GM19099 (cell line): ENCODE results near the gene KANSL2.

Experiments used
- POLR2A ChIP-seq: IDR thresholded peaks from 3 replicates; pipeline ENCODE4 v1.6.1; 2011; ENCODE audit warnings: low read depth; ENCODE audit not compliant: insufficient read length; ENCODE audit errors: extremely low read depth

Gene KANSL2

DNA sequence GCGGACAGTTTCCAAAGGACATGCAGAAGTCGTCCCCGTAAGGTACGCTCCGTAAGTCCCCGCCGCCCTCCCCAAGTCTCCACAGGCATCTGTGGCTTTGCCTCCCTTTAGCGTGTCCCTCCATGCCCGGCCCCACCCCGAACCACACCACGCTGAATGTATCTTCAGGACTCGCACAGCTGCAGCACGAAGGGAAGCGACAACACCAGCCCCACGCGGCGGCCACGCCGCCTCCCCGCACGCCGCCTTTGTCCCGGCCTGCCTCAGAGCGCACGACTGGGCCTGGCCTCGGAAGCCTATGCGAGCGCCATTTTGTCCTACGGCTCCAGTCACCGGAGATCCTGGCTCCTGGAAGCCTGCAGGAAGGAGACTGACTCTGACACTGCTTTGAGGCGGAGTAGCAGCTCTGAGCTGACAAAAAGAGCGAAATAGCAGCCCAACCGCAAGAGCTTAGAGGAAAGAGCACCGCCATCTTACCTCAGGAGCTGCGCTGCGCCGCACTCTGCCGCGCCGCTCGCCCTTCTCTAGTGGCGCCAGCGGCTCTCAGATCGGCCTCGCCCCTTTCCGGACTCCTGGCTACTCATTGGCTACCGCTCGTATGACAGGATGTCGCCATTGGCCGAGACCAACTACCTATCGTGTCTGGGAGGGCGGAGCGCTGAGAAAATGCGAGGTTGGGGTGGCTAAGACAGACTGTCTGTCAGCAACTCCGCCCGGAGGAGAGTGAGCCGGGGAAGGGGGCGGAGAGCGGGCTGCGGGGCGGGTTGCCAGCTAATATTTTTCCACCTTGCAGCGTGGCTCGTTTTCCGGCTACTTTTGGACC, at the start of gene KANSL2:
KANSL2 (minus strand) TSS at position 529 of the 823 bp plus-strand sequence. CDS start 606 bp downstream, outside the sequence.
- TF ChIP-seq POLR2A = peak; percentile 99

- no peak for TF ChIP-seq POLR2A
Measured at GRCh38 chr12:48728807-48729206, 46.8 kb upstream of the KANSL2 start.

DNA sequence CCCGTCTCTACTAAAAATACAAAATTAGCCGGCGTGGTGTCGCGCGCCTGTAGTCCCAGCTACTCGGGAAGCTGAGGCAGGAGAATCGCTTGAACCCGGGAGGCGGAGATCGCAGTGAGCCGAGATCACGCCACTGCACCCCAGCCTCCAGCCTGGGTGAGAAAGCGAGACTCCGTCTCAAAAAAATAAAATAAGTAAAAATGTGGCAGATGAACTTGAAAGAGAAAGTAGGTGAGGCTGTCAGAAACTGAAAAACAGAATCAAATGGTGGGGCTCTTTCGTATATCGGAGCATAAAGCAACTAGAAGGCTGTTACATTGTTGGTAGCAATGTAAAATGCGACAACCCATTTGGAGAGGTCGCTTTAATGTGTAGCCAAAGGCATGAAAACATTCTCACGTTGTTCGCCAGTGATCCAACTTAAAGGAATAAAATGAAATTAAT, 35.2 kb upstream of the KANSL2 start:
- TF ChIP-seq POLR2A = no peak

- peak; percentile 81 for TF ChIP-seq POLR2A
Measured at GRCh38 chr12:48716493-48717251, 34.6 kb upstream of the KANSL2 start, which contains the start of gene CCNT1. Gene CCNT1 (minus strand): TSS chr12:48716707. CDS start chr12:48716675, 32 bp downstream.

DNA sequence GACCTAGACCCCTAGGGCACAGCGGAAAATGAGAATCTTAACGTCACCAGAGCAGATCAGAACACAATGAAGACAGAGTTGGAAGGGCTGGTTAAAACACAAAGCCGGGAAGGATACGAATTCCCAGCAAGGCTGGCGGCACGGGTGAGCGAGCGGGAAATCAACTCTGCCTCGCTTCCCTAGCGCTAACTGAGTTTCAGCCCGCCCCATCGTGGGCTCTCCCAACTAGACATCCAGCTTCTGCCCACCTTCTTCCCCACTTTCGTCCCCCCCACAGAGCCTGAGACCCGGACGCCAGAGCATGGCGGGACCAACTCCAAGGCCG, 34.1 kb upstream of the KANSL2 start:
- no peak for TF ChIP-seq POLR2A

DNA sequence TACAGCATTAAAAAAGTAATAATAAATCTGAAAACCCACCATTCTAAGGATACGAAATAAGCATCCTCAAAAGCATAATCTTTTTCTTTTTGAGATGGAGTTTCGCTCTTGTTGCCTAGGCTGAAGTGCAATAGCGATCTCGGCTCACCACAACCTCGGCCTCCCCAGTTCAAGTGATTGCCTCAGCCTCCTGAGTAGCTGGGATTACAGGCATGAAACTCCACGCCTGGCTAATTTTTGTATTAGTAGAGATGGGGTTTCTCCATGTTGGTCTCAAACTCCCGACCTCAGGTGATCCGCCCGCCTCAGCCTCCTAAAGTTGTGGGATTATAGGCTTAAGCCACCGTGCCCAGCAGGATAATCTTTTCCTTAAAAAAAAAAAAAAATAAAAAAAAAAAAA, 30.2 kb upstream of the KANSL2 start:
- no peak for TF ChIP-seq POLR2A

DNA sequence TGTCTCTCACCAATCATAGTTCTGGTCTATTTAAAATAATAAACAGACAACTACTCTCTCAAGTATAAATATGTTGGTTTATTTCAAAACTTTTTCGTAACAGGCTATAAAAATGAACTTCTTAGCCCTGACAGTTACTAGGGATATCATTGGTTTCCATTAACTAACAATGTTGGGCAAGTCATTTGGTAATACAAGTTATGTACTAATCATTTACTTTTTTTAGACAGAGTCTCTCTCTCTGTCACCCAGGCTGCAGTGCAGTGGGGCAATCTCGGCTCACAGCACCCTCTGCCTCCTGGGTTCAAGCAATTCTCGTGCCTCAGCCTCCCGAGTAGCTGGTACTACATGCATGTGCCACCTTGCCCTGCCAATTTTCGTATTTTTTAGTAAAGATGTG, 14.6 kb upstream of the KANSL2 start:
- no peak for TF ChIP-seq POLR2A

- TF ChIP-seq POLR2A = no peak
Measured at GRCh38 chr12:48695859-48696258, 13.8 kb upstream of the KANSL2 start.

DNA sequence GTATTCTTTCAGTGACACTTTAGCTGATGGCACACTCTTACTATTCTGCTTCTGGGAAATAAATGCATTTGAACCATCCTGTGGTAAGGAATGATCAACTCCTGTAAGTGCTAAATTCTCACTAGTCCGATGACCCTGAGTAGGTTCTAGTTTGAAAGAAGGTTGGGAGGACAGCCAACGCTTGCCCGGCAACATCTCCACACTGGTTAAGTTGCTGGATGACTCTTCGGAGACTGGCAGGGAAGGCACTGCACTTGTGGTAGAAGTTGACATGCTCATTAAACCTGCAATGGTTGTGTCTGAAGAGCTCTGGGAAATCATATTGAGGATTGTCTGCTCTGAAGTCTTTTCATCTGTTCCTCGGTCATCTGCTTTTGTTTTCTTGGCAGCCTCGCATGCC, 12.0 kb upstream of the KANSL2 start:
- TF ChIP-seq POLR2A = no peak

- TF ChIP-seq POLR2A = no peak
Measured at GRCh38 chr12:48693572-48693971, 11.5 kb upstream of the KANSL2 start.

GRCh38 chr12:48691826-48692487, 9.9 kb upstream of the KANSL2 start:
- TF ChIP-seq POLR2A = no peak

DNA sequence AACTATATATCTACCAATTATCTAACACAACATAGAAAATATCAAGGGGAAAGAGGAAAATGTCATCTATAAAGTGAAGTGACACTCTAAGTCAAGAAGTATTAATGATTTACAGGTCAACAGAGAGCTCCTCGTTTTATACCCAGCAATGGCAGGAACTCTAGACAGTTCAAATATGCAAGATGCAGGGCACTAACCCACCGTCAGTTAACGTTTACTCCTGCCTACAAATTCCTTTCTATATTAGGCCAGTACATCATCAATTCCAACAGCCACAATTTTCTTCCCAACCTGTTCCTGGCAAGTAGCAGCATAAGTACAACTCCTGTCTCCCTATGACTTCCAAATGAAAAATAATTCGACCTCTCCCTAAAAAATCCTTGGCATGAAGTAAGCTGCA, 9.0 kb upstream of the KANSL2 start:
- no peak for TF ChIP-seq POLR2A

- no peak for TF ChIP-seq POLR2A
Measured at GRCh38 chr12:48690436-48690835, 8.4 kb upstream of the KANSL2 start.

DNA sequence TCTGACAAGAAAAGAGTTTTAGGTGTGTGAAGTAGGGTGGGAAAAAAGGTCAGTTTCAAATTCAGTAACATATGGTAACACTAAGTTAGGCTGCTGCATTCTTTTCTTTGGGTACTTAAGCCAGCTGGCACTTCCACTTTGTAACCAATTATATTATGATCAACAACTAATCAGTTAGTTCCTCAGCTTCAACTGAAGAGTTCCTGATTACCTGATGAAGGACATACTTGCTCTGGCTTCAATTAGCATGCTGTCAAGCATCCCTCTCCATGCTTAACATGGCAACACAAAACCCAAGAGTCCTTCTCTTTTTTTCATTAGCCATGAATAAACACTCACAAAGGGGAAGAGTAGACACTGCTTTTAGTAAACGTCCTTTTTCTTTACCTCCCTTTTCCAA, 6.8 kb upstream of the KANSL2 start:
- no peak for TF ChIP-seq POLR2A

DNA sequence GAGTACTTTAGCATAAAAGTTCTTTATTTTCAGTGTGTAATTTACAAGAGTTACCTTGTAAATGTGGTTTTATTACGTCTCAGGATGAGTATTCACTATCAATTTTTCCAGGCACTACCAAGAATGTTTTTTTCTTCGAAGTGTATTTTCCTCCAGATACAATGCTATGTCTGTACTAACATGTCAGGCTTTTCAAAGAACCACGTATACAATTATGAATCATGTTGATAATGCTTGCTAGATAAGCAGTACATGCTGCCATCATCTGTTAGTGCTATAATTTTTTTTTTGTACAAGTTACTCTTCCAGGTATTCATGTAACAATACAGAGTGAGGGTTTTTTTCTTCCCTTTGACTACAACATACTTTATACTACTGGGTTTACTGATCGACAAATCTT, 5.6 kb upstream of the KANSL2 start:
- no peak for TF ChIP-seq POLR2A
